Fibroblast of skin of left quadriceps (primary cell): ENCODE measurements around the gene SPSB4.
"Not testable (repeated sequence)": the region's sequence is repeated elsewhere in the genome, so short reads cannot be mapped to it uniquely, and the experiment has no call there.

Experiments used
- DNase-seq, 2 experiments: peaks; one replicate each; pipeline ENCODE4 v3.0.0-alpha.2; 2013; ENCODE audit warnings: low read depth in 2 of 2

Gene SPSB4

DNA sequence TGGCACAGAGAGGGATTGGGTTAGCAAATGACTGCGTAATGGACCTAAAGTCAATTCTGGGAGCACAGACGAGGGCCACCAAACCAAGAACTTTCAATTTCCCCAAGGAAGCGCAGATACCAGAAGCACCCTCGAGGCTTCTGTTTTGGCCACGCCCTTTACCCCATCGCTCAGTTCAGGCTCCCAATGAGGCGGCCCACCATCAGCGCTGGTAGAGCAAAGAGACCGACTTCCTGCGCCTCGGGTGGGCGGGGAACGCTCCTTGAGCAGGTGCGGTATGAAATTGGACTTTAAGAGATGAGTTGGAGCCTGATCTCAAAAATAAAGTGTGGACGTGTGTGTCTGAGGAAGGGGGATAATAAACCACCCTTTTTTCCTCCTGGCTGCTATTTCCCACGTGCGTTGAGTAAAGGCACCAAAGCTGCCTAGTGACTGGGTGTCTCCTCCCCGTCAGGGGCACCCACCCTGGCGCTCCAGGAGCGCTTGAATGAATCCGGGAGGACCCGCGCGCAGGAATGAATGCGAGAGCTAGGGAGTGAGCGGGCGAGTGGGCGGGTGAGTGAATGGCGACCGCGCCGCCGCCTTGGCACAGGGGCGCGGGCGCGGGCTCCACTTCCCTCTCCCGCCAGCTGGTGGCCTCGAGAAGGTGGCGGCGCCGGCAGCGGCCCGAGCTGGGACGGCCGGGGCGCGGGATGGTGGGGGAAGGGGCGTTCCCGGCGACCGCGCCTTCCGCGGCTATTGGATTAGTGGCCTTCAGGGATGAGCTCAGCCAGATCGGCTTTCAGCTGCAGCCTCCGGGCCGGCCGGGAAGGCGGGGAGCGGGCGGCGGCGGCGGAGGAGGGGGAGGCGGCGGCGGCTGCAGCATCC, at the start of gene SPSB4:
SPSB4 (plus strand) TSS at position 772 of the 867 bp plus-strand sequence. CDS start 14,758 bp downstream, outside the sequence.
- DNase-seq: peak; percentile 10 to 13

DNA sequence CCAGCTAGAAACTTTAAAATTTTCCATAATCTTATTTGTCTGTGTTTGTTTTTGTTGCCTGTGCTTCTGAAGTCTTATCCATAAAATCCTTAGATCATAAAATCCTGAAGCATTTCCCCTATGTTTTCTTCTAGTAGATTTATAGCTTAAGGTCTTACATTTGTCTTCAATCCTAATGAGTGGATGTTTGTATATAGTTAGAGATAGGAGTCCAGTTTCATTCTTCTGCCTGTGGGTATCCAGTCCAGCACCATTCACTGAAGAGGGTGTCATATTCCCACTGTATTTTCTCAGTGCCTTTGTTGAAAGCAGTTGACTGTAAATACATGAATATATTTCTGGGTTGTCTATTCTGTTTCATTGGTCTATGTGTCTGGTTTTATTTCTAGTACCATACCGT, 44.8 kb upstream of the SPSB4 start:
- no peak for DNase-seq

DNA sequence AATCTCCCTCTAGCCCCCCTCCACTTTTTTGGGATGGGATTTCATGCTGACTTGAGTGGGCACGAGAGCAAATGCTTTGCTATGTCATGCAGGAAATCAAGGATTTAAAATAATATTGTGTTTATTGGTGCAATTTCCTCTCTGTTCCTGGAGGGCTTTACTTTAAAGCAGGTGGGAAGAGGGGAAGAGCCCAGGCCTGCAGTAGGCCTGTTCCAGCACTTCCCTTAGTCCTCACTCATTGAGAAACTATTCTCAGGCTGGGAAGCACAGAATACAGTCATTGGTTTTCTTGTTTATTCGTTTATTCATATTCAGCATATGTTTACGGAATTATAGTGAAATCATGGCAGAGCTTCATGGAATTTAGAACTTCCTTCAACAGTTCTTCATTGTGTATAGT, 41.7 kb upstream of the SPSB4 start:
- DNase-seq: no peak

DNA sequence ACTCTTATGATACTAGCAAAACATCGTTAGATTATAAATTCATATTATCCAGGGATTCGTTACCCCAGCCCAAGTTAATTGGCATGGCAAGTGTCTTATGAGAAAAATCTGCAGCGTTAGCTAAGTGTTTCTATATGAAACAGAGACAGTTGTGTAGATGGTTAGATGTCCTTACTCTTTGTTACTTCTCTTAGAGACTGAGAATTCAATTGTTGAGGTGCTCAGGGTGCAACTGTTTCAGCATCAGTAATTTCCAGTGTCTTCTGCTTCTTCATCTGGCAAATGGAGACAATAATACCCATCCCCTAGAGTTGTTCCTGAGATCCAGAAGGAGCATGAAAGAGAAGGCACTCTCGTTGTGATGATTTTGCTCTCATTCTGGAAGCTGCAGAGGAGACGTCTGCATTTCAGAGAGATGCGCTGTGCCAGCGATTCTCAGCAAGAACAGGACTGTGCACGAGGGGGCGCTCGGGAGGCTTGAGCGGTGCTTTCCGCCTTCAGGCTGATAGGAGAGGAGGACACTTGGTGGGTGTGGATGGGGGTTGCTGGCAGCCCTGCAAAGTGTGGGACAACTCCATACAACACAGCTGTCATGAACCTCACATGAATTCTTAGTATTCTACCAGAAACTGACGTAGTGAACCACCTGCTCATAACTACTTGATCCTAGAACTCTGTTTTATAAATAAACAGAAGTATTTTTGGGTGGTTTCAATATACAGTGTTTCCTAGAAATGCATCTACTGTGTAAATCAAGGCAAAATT, 39.7 kb upstream of the SPSB4 start:
- DNase-seq: peak; percentile 11 to 15

DNA sequence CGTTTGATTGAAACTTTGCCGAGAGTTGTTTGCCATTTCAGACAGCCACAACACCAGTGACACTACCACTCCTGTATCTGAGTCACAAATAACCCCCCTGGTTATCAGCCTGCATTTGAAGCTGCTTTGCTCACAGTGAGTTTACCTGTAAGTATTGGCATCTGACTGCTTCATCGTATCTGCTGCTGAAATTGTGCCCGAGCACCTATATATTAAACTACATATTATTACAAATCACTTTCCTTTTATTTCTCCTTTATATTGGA, 39.2 kb upstream of the SPSB4 start:
- no peak for DNase-seq

DNA sequence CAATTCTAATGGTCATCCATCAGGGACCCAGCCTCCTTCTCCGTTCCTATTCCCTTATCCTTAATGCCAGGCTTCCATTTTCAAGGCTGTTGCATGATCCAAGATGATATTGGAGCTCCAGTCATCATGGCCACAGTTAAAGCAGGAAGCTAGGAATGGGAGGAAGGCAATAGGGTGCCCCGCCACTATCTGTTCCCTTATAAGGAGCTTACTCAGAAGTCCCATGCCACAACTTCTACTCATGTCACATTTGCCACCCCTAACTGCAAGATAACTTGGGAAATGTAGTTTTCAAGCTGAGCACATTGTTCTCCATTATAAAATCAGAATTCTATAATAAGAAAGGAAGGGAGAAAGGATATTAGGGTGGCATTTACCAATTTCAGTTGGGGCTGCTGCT, 38.6 kb upstream of the SPSB4 start:
- DNase-seq: no peak

DNA sequence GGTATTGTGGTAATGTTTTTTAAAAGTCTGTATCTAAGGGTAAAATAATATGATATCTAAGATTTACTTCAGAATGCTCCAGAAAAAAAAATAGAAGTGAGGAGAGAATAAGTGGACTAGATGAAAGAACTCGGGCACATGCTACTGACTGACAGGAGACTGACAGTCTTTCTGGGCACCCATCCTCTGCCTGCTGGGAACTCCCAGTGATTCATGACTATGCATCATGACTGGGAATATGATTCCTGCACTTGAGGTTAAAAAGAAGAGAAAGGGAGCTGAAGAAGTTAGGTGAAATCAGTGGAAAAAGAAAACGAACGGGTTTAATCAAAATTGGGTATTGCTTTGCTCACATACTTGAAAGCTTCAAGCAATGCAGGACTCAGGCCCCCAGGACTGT, 35.7 kb upstream of the SPSB4 start:
- DNase-seq: no peak

DNA sequence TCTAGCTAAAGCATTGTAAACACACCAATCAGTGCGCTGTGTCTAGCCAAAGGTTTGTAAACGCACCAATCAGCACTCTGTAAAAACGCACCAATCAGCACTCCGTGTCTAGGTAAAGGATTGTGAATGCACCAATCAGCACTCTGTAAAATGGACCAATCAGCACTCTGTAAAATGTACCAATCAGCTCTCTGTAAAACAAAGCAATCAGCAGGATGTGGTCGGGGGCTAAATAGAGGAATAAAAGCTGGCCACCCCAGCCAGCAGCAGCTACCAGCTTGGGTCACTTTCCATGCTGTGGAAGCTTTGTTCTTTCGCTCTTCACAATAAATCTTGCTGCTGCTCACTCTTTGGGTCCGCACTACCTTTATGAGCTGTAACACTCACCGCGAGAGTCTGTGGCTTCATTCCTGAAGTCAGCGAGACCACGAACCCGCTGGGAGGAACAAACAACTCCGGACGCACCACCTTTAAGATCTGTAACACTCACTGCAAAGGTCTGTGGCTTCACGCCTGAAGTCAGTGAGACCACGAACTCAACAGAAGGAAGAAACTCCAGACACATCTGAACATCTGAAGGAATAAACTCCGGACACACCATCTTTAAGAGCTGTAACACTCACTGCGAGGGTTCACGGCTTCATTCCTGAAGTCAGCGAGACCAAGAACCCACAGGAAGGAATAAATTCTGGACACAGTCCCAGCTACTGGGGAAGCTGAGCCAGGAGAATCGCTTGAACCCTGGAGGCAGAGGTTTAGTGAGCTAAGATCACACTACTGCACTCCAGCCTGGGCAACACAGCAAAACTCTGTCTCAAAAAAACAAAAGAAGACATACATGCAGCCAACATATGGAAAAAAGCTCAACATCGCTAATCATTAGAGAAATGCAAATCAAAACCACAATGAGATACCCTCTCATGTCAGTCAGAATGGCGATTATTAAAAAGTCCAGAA, 33.5 kb upstream of the SPSB4 start:
- not testable (repeated sequence) for DNase-seq

DNA sequence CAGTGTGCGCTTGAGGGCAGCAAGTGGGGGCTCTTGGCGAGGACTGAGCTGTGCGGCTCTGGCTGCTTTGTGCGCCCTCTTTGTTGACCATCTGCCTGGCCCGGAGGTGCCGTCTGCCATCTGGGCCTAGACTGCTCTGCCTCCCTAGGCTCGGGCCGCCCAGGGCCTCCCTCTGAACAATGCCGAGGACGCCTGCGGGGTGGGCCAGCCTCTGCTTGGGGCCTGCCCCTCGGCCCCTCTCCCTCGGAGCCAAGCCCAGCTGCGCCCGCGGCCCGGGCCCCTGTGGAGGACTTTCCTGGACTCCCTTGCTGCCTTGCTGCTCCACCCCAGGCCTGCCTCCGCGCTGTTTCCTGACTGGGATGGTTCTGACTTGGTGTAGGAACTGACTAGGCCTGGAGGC, 31.9 kb upstream of the SPSB4 start:
- no peak for DNase-seq

DNA sequence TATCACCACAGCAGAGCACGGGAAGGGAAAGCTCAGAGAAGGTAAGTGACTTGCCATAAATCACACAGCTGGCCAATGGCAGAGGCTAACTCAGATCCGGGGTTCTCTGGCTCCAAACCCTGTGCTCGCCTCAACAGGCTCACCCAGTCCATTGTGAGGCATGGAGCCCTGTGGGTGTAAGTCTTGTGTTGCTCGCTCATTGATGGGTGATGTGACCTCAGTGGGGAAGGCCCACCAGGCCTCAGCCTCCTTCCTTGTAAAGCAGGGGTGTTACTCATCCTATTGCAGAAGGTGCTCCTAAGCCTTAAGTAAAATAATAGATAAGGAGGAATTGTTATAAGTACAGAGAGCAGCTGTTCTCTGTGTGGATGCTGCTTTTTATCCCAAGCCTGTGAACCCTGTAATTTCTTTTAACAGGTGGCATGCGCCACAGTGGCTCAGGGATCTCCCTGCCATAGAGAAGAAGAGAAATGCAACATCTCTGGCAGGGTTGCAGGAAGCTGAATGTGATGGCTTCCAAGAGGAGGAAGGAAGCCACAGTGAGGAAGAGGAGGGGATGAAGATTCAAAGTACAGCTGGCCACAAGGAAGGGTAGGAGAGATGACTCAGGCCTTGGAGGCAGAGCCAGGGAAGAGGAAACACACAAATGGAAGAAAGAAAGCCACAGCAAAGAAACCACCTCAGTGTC, 30.9 kb upstream of the SPSB4 start:
- no peak for DNase-seq

DNA sequence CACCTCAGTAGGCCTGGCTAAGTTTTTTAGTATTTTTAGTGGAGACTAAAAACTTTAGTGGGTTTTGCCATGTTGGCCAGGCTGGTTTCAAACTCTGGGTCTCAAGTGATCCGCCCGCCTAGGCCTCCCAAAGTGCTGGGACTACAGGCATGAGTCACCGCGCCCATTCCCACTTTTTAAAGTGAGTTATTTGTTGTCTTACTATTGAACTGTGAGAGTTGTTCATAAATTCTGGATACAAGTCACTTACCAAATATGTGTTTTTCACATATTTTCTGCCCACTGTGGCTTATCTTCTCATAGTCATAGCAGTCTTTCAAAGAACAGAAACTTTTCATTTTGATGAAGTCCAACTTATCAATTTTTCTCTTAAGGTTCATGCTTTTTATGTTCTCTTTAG, 29.9 kb upstream of the SPSB4 start:
- DNase-seq: peak in 1 of 2 experiments; percentile 4

DNA sequence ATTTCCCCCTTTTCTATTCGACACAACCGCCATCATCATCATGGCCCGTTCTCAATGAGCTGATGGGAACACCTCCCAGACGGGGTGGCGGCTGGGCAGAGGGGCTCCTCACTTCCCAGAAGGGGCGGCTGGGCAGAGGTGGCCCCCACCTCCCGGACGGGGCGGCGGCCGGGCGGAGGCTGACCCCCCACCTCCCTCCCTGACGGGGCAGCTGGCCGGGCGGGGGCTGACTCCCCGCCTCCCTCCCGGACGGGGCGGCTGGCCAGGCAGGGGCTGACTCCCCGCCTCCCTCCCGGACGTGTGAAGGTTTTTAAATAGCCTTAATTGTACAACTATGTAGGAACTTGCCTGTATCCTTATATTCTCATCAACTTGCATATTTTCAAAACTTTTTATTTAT, 20.9 kb upstream of the SPSB4 start:
- no peak for DNase-seq

DNA sequence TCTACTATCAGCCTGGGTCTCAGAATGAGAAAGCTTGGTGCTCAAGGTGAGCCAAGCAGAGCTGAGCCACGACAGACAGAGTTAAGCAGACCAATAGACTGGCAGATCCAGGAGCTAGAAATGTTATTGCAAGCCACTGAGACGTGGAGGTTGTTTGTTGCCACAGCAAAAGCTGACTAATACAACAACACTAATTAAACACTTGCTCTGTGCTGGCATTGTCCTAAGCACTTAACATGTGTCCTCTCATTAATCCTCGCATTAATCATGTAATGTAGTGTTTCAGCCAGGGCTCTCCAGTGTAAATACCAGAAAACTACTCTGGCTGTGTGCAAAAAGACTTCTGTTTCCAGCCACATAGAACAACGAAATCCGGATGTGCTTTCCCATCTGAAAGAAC, 11.6 kb upstream of the SPSB4 start:
- no peak for DNase-seq

DNA sequence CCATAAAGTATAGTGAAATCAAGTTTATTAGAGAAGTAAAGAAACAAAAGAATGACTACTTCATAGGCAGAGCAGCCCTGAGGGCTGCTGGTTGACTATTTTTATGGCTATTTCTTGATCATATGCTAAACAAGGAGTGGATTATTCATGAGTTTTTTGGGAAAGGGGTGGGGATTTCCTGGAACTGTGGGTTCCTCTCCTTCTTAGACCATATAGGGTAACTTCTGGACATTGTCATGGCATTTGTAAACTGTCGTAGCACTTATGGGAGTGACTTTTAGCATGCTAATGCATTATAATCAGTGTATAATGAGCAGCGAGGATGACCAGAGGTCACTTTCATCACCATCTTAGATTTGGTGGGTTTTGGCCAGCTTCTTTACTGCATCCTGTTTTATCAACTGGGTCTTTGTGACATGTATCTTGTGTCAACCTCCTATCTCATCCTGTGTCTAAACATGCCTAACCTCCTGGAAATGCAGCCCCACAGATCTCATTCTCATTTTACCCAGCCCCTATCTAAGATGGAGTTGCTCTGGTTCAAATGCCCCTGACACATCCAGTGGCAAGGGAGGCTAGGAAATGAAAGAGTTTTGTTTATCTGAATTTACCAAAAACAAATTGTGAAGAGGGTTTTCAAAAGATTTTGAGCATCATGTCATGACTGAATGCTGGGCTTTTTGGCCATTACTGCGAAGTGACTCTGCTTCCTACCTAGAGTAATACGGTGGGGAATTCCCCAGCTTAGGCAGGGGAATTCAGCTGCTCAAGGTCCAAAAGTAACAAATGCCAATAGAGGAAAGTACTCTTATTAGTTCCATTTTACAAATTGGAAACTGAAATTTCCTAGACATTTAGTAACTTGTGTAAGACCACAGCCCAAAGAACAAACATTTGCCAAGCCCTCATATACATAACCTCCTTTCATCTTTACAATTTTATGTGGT, 6.2 kb upstream of the SPSB4 start:
- no peak for DNase-seq

DNA sequence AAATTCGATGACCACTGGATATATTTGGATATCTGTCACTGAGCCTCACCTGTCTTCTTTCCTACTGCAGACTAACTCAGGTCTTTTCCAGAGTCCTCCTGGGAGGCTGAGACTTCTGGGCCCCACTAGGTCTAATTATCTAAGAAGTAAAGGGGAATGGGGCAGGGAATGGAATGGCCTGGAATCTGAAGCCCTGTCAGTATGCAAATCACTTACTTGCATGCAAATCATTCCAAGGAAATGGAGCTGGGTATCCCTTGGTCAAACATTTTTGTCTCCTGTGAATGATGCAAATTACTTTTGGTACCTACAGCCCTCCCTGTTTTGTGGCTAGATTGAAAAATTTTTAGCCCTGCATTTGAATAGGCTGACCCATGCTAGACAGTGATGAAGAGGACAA, 5.3 kb upstream of the SPSB4 start:
- no peak for DNase-seq

DNA sequence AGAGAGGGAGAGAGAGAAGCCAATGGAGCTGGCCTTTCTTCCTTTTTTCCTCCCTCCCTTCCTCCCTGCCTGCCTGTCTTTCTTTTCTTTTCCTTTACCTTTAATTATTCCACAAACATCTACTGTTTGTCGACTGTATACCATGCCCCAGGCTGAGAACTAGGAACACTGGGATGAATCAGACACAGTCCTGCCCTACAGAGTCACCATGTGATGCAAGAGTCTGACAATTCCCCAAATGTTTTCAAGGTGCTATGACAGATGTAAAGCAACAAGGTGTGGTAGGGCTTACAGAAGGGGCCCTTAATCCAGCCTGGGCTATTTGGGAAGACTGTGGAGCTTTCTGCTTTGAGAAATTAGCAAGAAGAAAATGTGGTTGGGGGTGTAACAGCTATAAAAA, 4.0 kb upstream of the SPSB4 start:
- DNase-seq: no peak

DNA sequence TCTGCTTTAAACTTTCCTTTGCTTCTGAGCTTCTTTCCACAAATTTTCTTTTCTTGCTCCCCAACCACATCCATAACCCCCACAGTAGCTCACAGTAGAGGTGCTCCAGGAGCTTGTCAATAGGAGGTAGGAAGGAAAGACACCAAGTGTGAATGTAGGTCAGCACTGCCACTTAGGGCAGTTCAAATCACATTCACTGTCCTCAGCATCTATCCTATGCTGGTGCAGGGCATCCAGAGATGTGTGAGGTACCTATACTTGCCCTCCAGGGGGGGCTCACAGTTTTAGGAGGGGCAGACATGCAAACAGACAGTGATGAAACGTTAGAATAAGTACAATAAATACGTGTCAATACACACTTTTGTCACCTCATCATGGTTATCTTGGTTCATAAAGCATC, 1.5 kb upstream of the SPSB4 start:
- no peak for DNase-seq

DNA sequence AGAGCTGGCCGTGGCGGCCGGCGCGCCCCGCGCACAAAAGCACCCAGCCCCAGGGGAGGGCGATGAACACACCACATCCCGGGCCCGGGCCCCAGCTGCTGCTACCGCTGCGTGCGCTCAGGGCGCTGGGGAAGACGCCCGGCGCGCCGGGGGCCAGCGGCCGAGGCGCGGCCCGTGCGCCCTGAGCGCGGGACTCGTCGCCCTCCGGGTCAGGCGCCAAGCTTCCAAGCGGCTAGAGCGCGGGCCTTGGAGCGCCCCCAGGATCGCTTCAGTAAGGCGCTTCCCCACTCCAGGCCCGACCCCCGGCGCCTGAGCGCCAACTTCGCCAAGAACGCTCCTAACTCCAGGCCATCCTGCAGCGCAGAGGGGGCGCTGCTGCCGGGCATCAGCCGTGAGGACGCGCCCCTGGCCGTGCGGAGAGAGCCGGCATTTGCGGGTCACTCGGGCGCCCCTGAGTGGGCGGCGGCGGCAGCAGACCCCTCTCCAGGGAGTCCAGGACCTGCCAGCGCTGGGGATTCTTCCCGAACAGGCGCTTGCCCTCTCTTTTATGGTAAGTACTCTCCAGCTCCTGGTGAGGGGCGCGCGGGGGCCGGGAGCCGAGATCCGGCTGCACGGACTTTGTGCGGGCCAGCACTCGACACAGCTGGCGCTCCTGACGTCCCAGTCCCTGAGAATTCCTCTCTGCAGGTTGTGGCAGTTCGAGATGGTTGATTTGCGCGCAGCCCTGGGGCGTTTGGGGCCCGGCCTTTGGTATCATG, 475 bp downstream of the SPSB4 start:
- DNase-seq: no peak

DNA sequence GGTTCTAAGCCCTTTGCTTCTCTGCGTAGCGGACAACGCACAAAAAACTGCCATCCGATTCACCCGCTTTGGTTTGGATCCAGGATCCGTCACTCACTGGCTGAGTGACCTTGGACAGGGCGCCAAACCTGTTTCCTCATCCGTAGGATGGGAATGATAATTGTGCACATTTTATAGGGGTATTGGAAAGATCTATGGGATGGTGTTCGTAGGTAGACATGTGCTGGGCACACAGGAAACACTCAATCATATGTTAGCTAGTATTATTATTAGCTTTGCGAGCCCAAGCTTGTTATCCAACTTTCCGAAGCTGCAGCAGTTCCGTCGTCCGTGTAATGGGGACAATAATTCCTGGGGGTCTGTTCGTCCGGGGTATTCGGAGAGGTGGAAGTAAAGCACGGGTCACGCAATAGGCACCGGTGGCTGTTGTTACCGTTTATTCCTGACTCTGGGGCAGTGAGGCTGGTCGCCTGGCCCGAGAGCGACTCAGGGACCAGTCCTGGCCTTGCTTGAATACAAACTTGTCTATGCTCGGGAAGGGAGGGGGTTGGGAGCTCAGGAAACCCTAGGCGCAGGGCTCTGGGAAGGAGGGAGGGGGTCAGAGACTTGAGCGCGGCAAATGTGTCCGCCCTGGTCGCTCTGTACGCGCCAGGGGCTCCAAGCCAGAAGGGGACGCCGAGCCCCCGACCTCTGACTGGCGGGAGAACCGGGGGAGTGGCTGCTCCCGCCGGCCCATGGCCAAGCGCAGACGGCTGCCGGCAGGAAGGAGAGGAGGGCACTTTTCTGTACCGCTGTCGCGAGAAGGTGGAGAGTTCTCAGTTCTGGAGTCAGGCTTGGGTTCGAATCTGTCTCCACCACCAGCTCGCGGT, 1.3 kb downstream of the SPSB4 start:
- no peak for DNase-seq
